ENCODE measurements around the gene SH2B3. TPM values are rescaled to one million over a fixed set of nuclear protein-coding genes. Genes with fewer than 3 reads are reported as not detected.

The SH2B3 gene
- total RNA-seq, 4 donors from 2014 or later, result 14.1 to 36.5 (median 25.6) TPM

GRCh38 chr12:111404362-111405148 lies 1.2 kb upstream of the SH2B3 start:
- peak; percentile 37 to 40 for DNase-seq
- H3K4me1 ChIP-seq, result peaks cover 22 to 41% of the 10 kb centered on the region in 2 donors
- TF ChIP-seq POLR2A (IDR thresholded peaks at IDR 0.05) (no peak), CTCF (IDR thresholded peaks at IDR 0.05) (no peak)

GRCh38 chr12:111405149-111405858 lies 419 bp upstream of the SH2B3 start:
- Histone ChIP-seq H3K27me3 (no peaks in the 10 kb centered on the region), H3K4me3 (replicated peaks in 1 of 3) (peak overlapping the region; percentile 6 to 89 (median 72)), H3K27ac (peak overlapping the region; percentile 45 to 87 (median 55)), H3K4me1 (peaks cover 22 to 49% of the 10 kb centered on the region in 2 donors), H3K9me3 (no peaks in the 10 kb centered on the region), H3K36me3 (no peaks in the 10 kb centered on the region)
- 2 to 17% methylated on average over 9 to 30 of the region's 59 CpGs for WGBS, 2 donors
- TF ChIP-seq CTCF (IDR thresholded peaks at IDR 0.05) (peak in 4 of 6 experiments; percentile 31 to 53 (median 42)), POLR2A (IDR thresholded peaks at IDR 0.05) (no peak)
- DNase-seq, result peak; percentile 94 to 96
- intact Hi-C loops (cut with DNase I), result no loop called here

More at GRCh38 chr12:111404362-111405148, 1.2 kb upstream of the SH2B3 start:
- WGBS, 2 donors, result 42 to 47% methylated on average over 21 of the region's 21 CpGs
- Histone ChIP-seq H3K4me3 (replicated peaks in 1 of 3) (peak overlapping the region in 1 of 3 donors; percentile 89), H3K27ac (peak overlapping the region; percentile 45 to 87 (median 55)), H3K27me3 (no peaks in the 10 kb centered on the region), H3K36me3 (no peaks in the 10 kb centered on the region), H3K9me3 (no peaks in the 10 kb centered on the region)
- intact Hi-C loops (cut with DNase I), result no loop called here

- Histone ChIP-seq H3K4me1 (peaks cover 35 to 63% of the 10 kb centered on the region in 2 donors), H3K4me3 (replicated peaks in 1 of 3) (peak overlapping the region; percentile 72 to 89 (median 88)), H3K36me3 (no peaks in the 10 kb centered on the region), H3K27ac (peak overlapping the region; percentile 81 to 87 (median 83)), H3K27me3 (no peaks in the 10 kb centered on the region), H3K9me3 (no peaks in the 10 kb centered on the region)
- DNase-seq, result no peak
- intact Hi-C loops (cut with DNase I), result no loop called here
- 30 to 48% methylated on average over 20 to 26 of the region's 34 CpGs for WGBS, 2 donors
- no peak for TF ChIP-seq CTCF (IDR thresholded peaks at IDR 0.05)
- TF ChIP-seq POLR2A (IDR thresholded peaks at IDR 0.05), result no peak
These were observed 1.0 kb downstream of the SH2B3 start for GRCh38 chr12:111406474-111407376.

GRCh38 chr12:111407377-111408115 lies 1.8 kb downstream of the SH2B3 start:
- peak overlapping the region in 2 of 3 donors; percentile 81 to 87 for H3K27ac ChIP-seq
- H3K4me1 ChIP-seq, result peaks cover 42 to 71% of the 10 kb centered on the region in 2 donors
- TF ChIP-seq POLR2A (IDR thresholded peaks at IDR 0.05) (no peak), CTCF (IDR thresholded peaks at IDR 0.05) (no peak)
- no peak for DNase-seq
- no peaks in the 10 kb centered on the region for H3K36me3 ChIP-seq
- no peaks in the 10 kb centered on the region for H3K9me3 ChIP-seq
- peak overlapping the region in 1 of 3 donors; percentile 89 for H3K4me3 ChIP-seq (replicated peaks in 1 of 3)
- intact Hi-C loops (cut with DNase I), result no loop called here
- no peaks in the 10 kb centered on the region for H3K27me3 ChIP-seq
- WGBS, 2 donors, result 84% methylated on average over 5 to 8 of the region's 9 CpGs

Data from thyroid gland (tissue), 4 donors.